ENCODE results near the gene MPZL1.

The MPZL1 gene

GRCh38 chr1:167679714-167680113 lies 42.1 kb upstream of the MPZL1 start:
- DNase-seq (ENCODE audit: low read depth in 1 of 2, low spot score in 1 of 2): no peak
- TF ChIP-seq GABPA (IDR thresholded peaks at IDR 0.05; ENCODE audit: low read depth) (no peak), SPI1 (IDR thresholded peaks at IDR 0.05; ENCODE audit: borderline replicate concordance, low read depth) (no peak), POLR2AphosphoS5 (IDR thresholded peaks at IDR 0.05; ENCODE audit: low read depth) (no peak)
- TF ChIP-seq, protein P1, sequence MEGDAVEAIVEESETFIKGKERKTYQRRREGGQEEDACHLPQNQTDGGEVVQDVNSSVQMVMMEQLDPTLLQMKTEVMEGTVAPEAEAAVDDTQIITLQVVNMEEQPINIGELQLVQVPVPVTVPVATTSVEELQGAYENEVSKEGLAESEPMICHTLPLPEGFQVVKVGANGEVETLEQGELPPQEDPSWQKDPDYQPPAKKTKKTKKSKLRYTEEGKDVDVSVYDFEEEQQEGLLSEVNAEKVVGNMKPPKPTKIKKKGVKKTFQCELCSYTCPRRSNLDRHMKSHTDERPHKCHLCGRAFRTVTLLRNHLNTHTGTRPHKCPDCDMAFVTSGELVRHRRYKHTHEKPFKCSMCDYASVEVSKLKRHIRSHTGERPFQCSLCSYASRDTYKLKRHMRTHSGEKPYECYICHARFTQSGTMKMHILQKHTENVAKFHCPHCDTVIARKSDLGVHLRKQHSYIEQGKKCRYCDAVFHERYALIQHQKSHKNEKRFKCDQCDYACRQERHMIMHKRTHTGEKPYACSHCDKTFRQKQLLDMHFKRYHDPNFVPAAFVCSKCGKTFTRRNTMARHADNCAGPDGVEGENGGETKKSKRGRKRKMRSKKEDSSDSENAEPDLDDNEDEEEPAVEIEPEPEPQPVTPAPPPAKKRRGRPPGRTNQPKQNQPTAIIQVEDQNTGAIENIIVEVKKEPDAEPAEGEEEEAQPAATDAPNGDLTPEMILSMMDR (IDR thresholded peaks at IDR 0.05; ENCODE audit: insufficient read depth, low read length): no peak
- TF ChIP-seq, protein P2, sequence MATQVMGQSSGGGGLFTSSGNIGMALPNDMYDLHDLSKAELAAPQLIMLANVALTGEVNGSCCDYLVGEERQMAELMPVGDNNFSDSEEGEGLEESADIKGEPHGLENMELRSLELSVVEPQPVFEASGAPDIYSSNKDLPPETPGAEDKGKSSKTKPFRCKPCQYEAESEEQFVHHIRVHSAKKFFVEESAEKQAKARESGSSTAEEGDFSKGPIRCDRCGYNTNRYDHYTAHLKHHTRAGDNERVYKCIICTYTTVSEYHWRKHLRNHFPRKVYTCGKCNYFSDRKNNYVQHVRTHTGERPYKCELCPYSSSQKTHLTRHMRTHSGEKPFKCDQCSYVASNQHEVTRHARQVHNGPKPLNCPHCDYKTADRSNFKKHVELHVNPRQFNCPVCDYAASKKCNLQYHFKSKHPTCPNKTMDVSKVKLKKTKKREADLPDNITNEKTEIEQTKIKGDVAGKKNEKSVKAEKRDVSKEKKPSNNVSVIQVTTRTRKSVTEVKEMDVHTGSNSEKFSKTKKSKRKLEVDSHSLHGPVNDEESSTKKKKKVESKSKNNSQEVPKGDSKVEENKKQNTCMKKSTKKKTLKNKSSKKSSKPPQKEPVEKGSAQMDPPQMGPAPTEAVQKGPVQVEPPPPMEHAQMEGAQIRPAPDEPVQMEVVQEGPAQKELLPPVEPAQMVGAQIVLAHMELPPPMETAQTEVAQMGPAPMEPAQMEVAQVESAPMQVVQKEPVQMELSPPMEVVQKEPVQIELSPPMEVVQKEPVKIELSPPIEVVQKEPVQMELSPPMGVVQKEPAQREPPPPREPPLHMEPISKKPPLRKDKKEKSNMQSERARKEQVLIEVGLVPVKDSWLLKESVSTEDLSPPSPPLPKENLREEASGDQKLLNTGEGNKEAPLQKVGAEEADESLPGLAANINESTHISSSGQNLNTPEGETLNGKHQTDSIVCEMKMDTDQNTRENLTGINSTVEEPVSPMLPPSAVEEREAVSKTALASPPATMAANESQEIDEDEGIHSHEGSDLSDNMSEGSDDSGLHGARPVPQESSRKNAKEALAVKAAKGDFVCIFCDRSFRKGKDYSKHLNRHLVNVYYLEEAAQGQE (IDR thresholded peaks at IDR 0.05; ENCODE audit: insufficient replicate concordance, low read depth): no peak

GRCh38 chr1:167681024-167681423 lies 40.8 kb upstream of the MPZL1 start:
- Histone ChIP-seq H3K4me3 (replicated peaks; ENCODE audit: insufficient read depth, low read length) (no peak overlapping the region), H3K27me3 (ENCODE audit: insufficient read depth, poor library complexity, severe bottlenecking) (no peaks in the 10 kb centered on the region), H3K27ac (replicated peaks) (no peak overlapping the region)
- no peak for DNase-seq (ENCODE audit: low read depth in 1 of 2, low spot score in 1 of 2)
- TF ChIP-seq POLR2AphosphoS5 (IDR thresholded peaks at IDR 0.05; ENCODE audit: low read depth) (no peak), GABPA (IDR thresholded peaks at IDR 0.05; ENCODE audit: low read depth) (no peak), SPI1 (IDR thresholded peaks at IDR 0.05; ENCODE audit: borderline replicate concordance, low read depth) (no peak)
- TF ChIP-seq, protein P2 (IDR thresholded peaks at IDR 0.05; ENCODE audit: insufficient replicate concordance, low read depth): no peak
- TF ChIP-seq, protein P1 (IDR thresholded peaks at IDR 0.05; ENCODE audit: insufficient read depth, low read length): no peak

More at GRCh38 chr1:167679714-167680113, 42.1 kb upstream of the MPZL1 start:
- no peaks in the 10 kb centered on the region for H3K27me3 ChIP-seq (ENCODE audit: insufficient read depth, poor library complexity, severe bottlenecking)
- H3K4me3 ChIP-seq (replicated peaks; ENCODE audit: insufficient read depth, low read length): no peak overlapping the region
- H3K27ac ChIP-seq (replicated peaks): no peak overlapping the region

- H3K27me3 ChIP-seq (ENCODE audit: insufficient read depth, poor library complexity, severe bottlenecking): no peaks in the 10 kb centered on the region
- TF ChIP-seq GABPA (IDR thresholded peaks at IDR 0.05; ENCODE audit: low read depth) (no peak), SPI1 (IDR thresholded peaks at IDR 0.05; ENCODE audit: borderline replicate concordance, low read depth) (no peak), POLR2AphosphoS5 (IDR thresholded peaks at IDR 0.05; ENCODE audit: low read depth) (no peak)
- TF ChIP-seq, protein P2 (IDR thresholded peaks at IDR 0.05; ENCODE audit: insufficient replicate concordance, low read depth): no peak
- TF ChIP-seq, protein P1 (IDR thresholded peaks at IDR 0.05; ENCODE audit: insufficient read depth, low read length): no peak
- no peak for DNase-seq (ENCODE audit: low read depth in 1 of 2, low spot score in 1 of 2)
- H3K27ac ChIP-seq (replicated peaks): no peak overlapping the region
- no peak overlapping the region for H3K4me3 ChIP-seq (replicated peaks; ENCODE audit: insufficient read depth, low read length)
These were observed 40.2 kb upstream of the MPZL1 start for GRCh38 chr1:167681451-167682098.

Data from HL-60 (cell line).